RWPE2 (cell line): Measurements from ENCODE around the gene ACTMAP.

Experiments used
- ATAC-seq: fragments of 200-7000 bp; cut with Tn5 transposase; 3 replicates; pipeline ENCODE4 v1.9.1; 2021; ENCODE audit warnings: low read depth
- DNase-seq: peaks from one replicate; pipeline ENCODE4 v3.0.0-alpha.2; 2020; ENCODE audit warnings: low spot score
- H3K27ac ChIP-seq: fragments of 450-650 bp; 2 replicates; pipeline ENCODE4 v1.5.1; 2017; ENCODE audit warnings: mild to moderate bottlenecking; ENCODE audit not compliant: poor library complexity, severe bottlenecking
- H3K27me3 ChIP-seq: fragments of 250-450 bp; sonication (Bioruptor Pico); 2 replicates; pipeline ENCODE4 v1.5.1; 2021; ENCODE audit warnings: mild to moderate bottlenecking, moderate library complexity; ENCODE audit not compliant: insufficient read depth, poor library complexity, severe bottlenecking
- H3K36me3 ChIP-seq: fragments of 250-450 bp; sonication (Bioruptor Pico); 2 replicates; pipeline ENCODE4 v1.5.1; 2020; ENCODE audit warnings: low read depth, mild to moderate bottlenecking, moderate library complexity
- H3K4me1 ChIP-seq: fragments of 250-450 bp; sonication (Bioruptor Pico); 2 replicates; pipeline ENCODE4 v1.5.1; 2021; ENCODE audit warnings: mild to moderate bottlenecking, moderate library complexity; ENCODE audit not compliant: insufficient read depth, poor library complexity, severe bottlenecking
- H3K4me3 ChIP-seq: fragments of 250-450 bp; sonication (Bioruptor Pico); 2 replicates; pipeline ENCODE4 v1.5.1; 2021; ENCODE audit warnings: mild to moderate bottlenecking, moderate library complexity; ENCODE audit not compliant: severe bottlenecking
- H3K9me3 ChIP-seq: fragments of 250-450 bp; sonication (Bioruptor Pico); 2 replicates; pipeline ENCODE4 v1.5.1; 2021; ENCODE audit warnings: mild to moderate bottlenecking, moderate library complexity; ENCODE audit not compliant: severe bottlenecking
- TF ChIP-seq, protein P1 (sequence below): fragments of 450-650 bp; IDR thresholded peaks from one replicate; pipeline ENCODE4 v1.5.1; 2017; ENCODE audit warnings: mild to moderate bottlenecking, moderate library complexity; ENCODE audit not compliant: poor library complexity, severe bottlenecking

ACTMAP gene

DNA sequence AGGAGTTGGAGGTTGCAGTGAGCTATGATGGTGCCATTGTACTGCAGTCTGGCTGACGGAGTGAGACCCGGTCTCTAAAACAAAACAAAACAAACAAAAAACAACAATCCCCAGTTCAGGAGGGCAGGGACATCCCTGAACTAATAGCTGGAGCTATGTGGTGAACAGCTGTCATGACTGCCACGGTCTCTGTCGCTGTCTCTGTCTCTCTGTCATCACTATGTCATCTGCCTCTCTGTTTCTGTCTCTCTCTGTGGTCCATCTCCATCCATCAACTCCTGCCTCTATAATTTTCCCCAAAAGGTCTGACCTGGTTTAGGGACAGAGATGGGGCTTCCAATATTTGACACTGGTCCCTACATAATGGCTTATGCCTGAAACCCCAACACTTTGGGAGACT lies 26.0 kb downstream of the ACTMAP start:
- no peak for DNase-seq
- TF ChIP-seq, protein P1, sequence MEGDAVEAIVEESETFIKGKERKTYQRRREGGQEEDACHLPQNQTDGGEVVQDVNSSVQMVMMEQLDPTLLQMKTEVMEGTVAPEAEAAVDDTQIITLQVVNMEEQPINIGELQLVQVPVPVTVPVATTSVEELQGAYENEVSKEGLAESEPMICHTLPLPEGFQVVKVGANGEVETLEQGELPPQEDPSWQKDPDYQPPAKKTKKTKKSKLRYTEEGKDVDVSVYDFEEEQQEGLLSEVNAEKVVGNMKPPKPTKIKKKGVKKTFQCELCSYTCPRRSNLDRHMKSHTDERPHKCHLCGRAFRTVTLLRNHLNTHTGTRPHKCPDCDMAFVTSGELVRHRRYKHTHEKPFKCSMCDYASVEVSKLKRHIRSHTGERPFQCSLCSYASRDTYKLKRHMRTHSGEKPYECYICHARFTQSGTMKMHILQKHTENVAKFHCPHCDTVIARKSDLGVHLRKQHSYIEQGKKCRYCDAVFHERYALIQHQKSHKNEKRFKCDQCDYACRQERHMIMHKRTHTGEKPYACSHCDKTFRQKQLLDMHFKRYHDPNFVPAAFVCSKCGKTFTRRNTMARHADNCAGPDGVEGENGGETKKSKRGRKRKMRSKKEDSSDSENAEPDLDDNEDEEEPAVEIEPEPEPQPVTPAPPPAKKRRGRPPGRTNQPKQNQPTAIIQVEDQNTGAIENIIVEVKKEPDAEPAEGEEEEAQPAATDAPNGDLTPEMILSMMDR = no peak
- ATAC-seq = no peak
- no peak overlapping the region for H3K27ac ChIP-seq
- H3K27me3 ChIP-seq = no peaks in the 10 kb centered on the region
- peaks cover 97% of the 10 kb centered on the region for H3K36me3 ChIP-seq
- H3K4me3 ChIP-seq = no peak overlapping the region
- peaks cover 30% of the 10 kb centered on the region for H3K4me1 ChIP-seq
- no peaks in the 10 kb centered on the region for H3K9me3 ChIP-seq

DNA sequence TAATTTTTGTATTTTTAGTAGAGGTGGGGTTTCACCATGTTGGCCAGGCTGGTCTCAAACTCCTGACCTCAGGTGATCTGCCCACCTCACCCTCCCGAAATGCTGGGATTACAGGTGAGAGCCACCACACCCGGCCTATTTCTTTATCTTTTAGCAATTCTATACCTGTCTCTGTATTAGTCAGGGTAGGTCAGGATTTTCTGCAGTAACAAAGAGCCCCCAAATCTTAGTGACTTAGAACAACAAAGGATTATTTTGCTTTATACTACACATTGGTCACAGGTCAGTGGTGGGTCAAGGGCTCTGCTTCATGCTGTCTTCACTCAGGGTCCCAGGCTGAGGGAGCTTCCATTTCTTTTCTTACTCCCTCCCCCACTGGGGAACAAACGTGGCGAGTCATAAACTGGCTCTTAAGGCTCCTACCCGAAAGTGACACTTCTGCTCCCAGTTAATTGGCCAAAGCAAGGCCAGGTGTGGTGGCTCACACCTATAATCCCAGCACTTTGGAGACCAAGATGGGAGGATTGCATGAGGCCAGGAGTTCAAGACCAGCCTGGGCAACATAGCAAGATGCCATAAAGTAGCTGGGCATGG lies 26.5 kb downstream of the ACTMAP start:
- Histone ChIP-seq H3K4me1 (peaks cover 31% of the 10 kb centered on the region), H3K27ac (no peak overlapping the region)

DNA sequence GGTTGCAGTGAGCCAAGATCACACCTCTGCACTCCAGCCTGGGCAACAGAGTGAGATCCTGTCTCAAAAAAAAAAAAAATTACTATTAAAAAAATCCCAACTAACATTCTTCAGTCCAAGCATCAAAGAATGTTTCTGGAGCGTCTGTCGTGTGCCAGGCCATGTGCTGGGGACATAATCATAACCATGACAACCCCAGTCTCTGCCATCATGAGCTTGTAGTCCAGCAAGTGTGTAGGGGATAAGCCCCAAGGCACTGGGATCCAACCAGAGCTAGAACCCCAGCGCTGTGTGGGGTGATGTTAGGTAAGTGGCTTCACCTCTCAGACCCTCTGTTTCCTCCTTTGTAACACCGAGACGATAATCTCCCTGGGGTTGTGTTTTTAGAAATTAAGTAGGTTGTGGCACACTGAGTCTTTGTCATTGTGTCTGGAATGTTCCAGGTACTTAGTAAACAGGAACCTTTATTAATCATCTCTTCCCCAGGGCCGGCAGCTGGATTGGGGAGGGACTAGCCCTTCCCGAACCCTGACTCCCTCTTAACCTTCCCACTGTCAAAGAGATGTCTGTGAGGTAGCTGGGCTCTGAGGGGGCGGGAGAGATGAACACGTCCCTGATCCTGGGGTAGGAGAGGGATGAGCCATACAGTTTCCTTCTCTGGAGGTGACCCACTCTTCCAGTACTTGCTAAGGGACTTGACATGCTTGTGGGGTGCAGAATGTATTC lies 28.2 kb downstream of the ACTMAP start:
- Histone ChIP-seq H3K27ac (peak overlapping the region; percentile 98), H3K9me3 (no peaks in the 10 kb centered on the region), H3K4me1 (peaks cover 31% of the 10 kb centered on the region), H3K4me3 (no peak overlapping the region), H3K36me3 (peaks cover 83% of the 10 kb centered on the region), H3K27me3 (no peaks in the 10 kb centered on the region)
- TF ChIP-seq, protein P1 = no peak
- ATAC-seq (peak; percentile 37), DNase-seq (no peak)

More for the DNA sequence above, 26.5 kb downstream of the ACTMAP start:
- ATAC-seq = no peak
- TF ChIP-seq, protein P1 = no peak
- peaks cover 92% of the 10 kb centered on the region for H3K36me3 ChIP-seq
- no peak overlapping the region for H3K4me3 ChIP-seq
- no peaks in the 10 kb centered on the region for H3K9me3 ChIP-seq
- H3K27me3 ChIP-seq = no peaks in the 10 kb centered on the region
- no peak for DNase-seq

DNA sequence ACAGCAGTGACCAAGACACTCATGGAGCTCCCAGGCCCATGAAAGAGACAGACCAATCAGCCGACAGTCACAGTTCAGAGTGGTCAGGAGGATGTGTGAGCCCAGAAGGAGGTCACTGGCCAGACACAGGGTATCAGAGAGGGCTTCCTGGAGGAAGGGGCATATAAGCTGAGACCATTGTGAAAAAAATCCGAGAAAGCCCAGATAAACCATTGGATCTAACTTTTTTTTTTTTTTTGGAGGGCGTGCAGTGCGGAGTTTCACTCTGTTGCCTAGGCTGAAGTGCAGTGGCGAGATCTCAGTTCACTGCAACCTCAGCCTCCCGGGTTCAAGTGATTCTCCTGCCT lies 29.2 kb downstream of the ACTMAP start:
- TF ChIP-seq, protein P1 = no peak
- ATAC-seq = no peak
- Histone ChIP-seq H3K27ac (peak overlapping the region; percentile 98), H3K36me3 (peaks cover 73% of the 10 kb centered on the region), H3K4me3 (no peak overlapping the region), H3K9me3 (no peaks in the 10 kb centered on the region), H3K27me3 (no peaks in the 10 kb centered on the region), H3K4me1 (peaks cover 31% of the 10 kb centered on the region)
- DNase-seq = no peak

DNA sequence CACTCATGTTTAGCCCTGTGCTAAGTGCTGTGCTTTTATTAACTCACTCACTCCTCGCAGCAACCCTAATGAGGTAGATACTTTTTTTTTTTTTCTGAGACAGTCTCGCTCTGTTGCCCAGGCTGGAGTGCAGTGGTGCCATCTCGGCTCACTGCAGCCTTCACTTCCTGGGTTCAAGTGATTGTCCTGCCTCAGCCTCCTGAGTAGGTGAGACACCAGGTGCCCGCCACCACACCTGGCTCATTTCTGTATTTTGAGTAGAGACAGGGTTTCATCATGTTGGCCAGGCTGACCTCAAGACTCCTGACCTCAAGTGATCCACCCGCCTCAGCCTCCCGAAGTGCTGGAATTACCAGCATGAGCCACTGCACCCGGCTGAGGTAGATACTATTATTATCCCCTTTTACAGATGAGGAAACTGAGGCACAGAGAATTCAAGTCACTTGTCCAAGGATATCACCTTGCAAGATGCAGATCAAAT lies 30.8 kb downstream of the ACTMAP start:
- peaks cover 57% of the 10 kb centered on the region for H3K36me3 ChIP-seq
- peaks cover 31% of the 10 kb centered on the region for H3K4me1 ChIP-seq
- ATAC-seq (no peak), DNase-seq (no peak)
- peak overlapping the region; percentile 98 for H3K27ac ChIP-seq
- TF ChIP-seq, protein P1 = no peak
- no peaks in the 10 kb centered on the region for H3K9me3 ChIP-seq
- H3K4me3 ChIP-seq = peak overlapping the region; percentile 85
- no peaks in the 10 kb centered on the region for H3K27me3 ChIP-seq
